ENCODE measurements around the gene MAN2B2. TPM values are rescaled to one million over a fixed set of nuclear protein-coding genes. Genes with fewer than 3 reads are reported as not detected.

The MAN2B2 gene
- total RNA-seq, 1 donor from 2014 or later, result 24.0 TPM

GRCh38 chr4:6546681-6547447 is 28.1 kb upstream of the MAN2B2 start:
- DNase-seq (ENCODE audit: low read depth), result peak; percentile 19
- Histone ChIP-seq H3K4me3 (ENCODE audit: low read depth, low read length) (no peak overlapping the region), H3K27me3 (ENCODE audit: control insufficient read depth, insufficient read depth, low read length) (peaks cover 22% of the 10 kb centered on the region), H3K36me3 (ENCODE audit: control insufficient read depth, insufficient read depth, low read length) (no peaks in the 10 kb centered on the region)
- TF ChIP-seq CTCF (IDR thresholded peaks at IDR 0.05; ENCODE audit: insufficient read depth, low read length, poor library complexity, severe bottlenecking), result peak; percentile 93

GRCh38 chr4:6548201-6548881 is 26.6 kb upstream of the MAN2B2 start:
- no peak overlapping the region for H3K4me3 ChIP-seq (ENCODE audit: low read depth, low read length)
- no peak for DNase-seq (ENCODE audit: low read depth)
- H3K36me3 ChIP-seq (ENCODE audit: control insufficient read depth, insufficient read depth, low read length), result no peaks in the 10 kb centered on the region
- peaks cover 22% of the 10 kb centered on the region for H3K27me3 ChIP-seq (ENCODE audit: control insufficient read depth, insufficient read depth, low read length)
- peak; percentile 20 for TF ChIP-seq CTCF (IDR thresholded peaks at IDR 0.05; ENCODE audit: insufficient read depth, low read length, poor library complexity, severe bottlenecking)

GRCh38 chr4:6548882-6549230 is 26.1 kb upstream of the MAN2B2 start:
- no peak for TF ChIP-seq CTCF (IDR thresholded peaks at IDR 0.05; ENCODE audit: insufficient read depth, low read length, poor library complexity, severe bottlenecking)
- DNase-seq (ENCODE audit: low read depth), result no peak
- Histone ChIP-seq H3K27me3 (ENCODE audit: control insufficient read depth, insufficient read depth, low read length) (peaks cover 22% of the 10 kb centered on the region), H3K36me3 (ENCODE audit: control insufficient read depth, insufficient read depth, low read length) (no peaks in the 10 kb centered on the region), H3K4me3 (ENCODE audit: low read depth, low read length) (no peak overlapping the region)

GRCh38 chr4:6549445-6549844 is 25.5 kb upstream of the MAN2B2 start:
- H3K36me3 ChIP-seq (ENCODE audit: control insufficient read depth, insufficient read depth, low read length), result no peaks in the 10 kb centered on the region
- TF ChIP-seq CTCF (IDR thresholded peaks at IDR 0.05; ENCODE audit: insufficient read depth, low read length, poor library complexity, severe bottlenecking), result no peak
- DNase-seq (ENCODE audit: low read depth), result no peak

GRCh38 chr4:6549890-6550620 is 24.9 kb upstream of the MAN2B2 start:
- H3K4me3 ChIP-seq (ENCODE audit: low read depth, low read length), result no peak overlapping the region
- peaks cover 24% of the 10 kb centered on the region for H3K27me3 ChIP-seq (ENCODE audit: control insufficient read depth, insufficient read depth, low read length)
- DNase-seq (ENCODE audit: low read depth), result no peak
- TF ChIP-seq CTCF (IDR thresholded peaks at IDR 0.05; ENCODE audit: insufficient read depth, low read length, poor library complexity, severe bottlenecking), result no peak
- H3K36me3 ChIP-seq (ENCODE audit: control insufficient read depth, insufficient read depth, low read length), result no peaks in the 10 kb centered on the region

More at GRCh38 chr4:6549445-6549844, 25.5 kb upstream of the MAN2B2 start:
- Histone ChIP-seq H3K27me3 (ENCODE audit: control insufficient read depth, insufficient read depth, low read length) (peaks cover 24% of the 10 kb centered on the region), H3K4me3 (ENCODE audit: low read depth, low read length) (no peak overlapping the region)

Data from kidney epithelial cell (primary cell).